Epithelial cell of esophagus (primary cell): ENCODE results near the gene UQCC2.

Experiments used
- DNase-seq: peaks from one replicate; pipeline ENCODE4 v3.0.0; 2010; ENCODE audit warnings: low read depth
- H3K4me3 ChIP-seq: 2 replicates; pipeline ENCODE4 v1.5.1; 2011; ENCODE audit warnings: mild to moderate bottlenecking, low read length, control low read depth
- CTCF ChIP-seq: IDR thresholded peaks from 2 replicates; pipeline ENCODE4 v1.5.1; 2011; ENCODE audit warnings: low read depth, mild to moderate bottlenecking, low read length, control low read depth, inconsistent platforms; ENCODE audit not compliant: insufficient read depth; ENCODE audit errors: missing control alignments

UQCC2 gene

GRCh38 chr6:33683051-33683571 is 28.4 kb downstream of the UQCC2 start:
- H3K4me3 ChIP-seq, result no peak overlapping the region
- no peak for DNase-seq
- no peak for TF ChIP-seq CTCF

DNA sequence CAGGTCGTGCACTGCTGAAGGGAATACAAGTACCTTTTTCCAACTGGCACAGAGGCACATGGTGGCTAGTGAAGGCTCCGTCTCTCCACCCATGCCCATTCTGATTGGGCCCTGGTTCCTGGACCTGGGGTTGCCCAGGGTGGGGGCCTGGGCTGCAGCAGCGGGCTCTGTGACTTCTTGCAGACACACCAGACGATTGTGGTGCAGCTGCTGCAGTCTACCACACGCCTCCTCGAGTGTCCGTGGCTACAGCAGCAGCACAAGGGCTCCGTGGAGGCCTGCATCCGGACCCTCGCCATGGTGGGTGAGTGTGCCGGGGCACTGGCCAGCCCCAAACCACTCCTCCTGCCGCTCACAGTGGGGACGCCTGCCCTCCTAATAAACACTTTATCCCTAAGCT is 29.2 kb downstream of the UQCC2 start:
- H3K4me3 ChIP-seq, result no peak overlapping the region
- no peak for TF ChIP-seq CTCF
- DNase-seq, result no peak

GRCh38 chr6:33679761-33680160 is 31.7 kb downstream of the UQCC2 start:
- no peak overlapping the region for H3K4me3 ChIP-seq
- no peak for TF ChIP-seq CTCF
- DNase-seq, result no peak

DNA sequence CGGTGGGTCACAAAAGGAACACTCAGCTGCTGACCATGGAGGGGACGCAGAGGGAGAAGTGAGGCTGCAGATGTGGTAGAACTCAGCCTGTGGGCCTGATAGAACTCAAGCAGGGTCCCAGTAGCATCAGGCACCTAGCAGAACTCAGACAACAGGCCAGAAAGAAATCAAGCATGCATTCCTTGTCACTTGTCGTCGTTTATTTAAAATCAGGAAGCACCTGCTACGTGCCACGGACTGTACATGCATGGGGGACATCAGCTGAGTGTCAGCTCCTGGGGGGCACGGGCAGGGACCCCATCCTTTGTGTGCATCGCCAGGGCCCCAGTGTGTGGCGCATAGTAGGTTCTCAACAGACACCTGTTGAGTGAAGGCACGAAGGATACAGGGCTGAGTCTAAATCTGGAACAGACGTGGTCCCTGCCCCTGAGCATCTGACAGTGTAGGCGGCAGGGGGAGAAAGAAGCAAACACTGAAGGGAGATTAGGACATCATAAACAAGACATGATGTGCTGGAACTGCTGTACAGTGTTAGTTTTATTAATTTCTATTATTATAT is 32.5 kb downstream of the UQCC2 start:
- no peak for TF ChIP-seq CTCF
- no peak overlapping the region for H3K4me3 ChIP-seq
- DNase-seq, result no peak

- no peak for TF ChIP-seq CTCF
- no peak for DNase-seq
- no peak overlapping the region for H3K4me3 ChIP-seq
These were observed 33.1 kb downstream of the UQCC2 start for GRCh38 chr6:33678233-33678931.

DNA sequence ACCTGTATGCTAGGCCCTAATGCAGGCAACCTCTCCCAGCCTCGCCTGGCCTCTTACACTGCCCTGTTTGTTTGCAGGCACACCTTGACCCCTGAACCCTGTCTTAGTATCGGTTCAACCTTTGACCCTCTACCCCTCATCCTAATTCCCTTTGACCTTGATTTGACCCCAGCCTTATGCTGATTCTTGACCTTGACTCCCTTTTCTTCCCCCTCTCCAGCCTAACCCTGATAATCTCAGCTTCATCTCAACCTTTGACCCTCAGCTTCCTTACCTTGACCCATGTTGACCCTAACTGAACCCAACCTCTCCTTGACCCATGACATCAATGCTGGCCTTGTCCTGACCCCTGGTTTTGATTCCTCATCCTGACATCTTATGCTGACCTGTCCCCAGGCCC is 33.8 kb downstream of the UQCC2 start:
- DNase-seq, result no peak
- H3K4me3 ChIP-seq, result no peak overlapping the region
- no peak for TF ChIP-seq CTCF
